GM21528 (cell line): ENCODE measurements around the gene P2RY6.
"Not testable (repeated sequence)": the region's sequence is repeated elsewhere in the genome, so short reads cannot be mapped to it uniquely, and the experiment has no call there.

ENCODE experiments used
- ATAC-seq: cut with Tn5 transposase; IDR thresholded peaks from one replicate; pipeline ENCODE4 v1.9.1; 2021; ENCODE audit warnings: mild to moderate bottlenecking, moderate library complexity; ENCODE audit not compliant: unreplicated experiment, low FRiP score

The P2RY6 gene

GRCh38 chr11:73259406-73260126 is 12.6 kb upstream of the P2RY6 start:
- no peak for ATAC-seq

DNA sequence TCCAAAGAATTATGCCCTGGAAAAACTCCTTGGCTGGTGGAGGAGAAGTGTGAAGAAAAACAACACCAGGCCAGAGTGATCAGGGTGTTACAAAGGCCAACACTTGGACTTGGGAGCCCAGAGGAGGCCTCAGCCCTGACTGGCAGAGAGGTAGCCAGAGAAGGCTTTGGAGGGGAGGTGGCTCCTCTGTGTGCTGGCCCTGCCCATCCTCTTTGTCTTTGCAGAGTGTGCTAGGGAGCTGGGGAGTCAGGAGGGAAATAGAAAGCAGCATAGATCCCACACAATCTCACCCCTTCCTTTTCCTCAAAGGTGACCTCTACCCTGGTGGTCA is 12.0 kb upstream of the P2RY6 start:
- no peak for ATAC-seq

- no peak for ATAC-seq
Measured at GRCh38 chr11:73262851-73263495, 9.2 kb upstream of the P2RY6 start.

- no peak for ATAC-seq
Measured at GRCh38 chr11:73263640-73264039, 8.5 kb upstream of the P2RY6 start.

GRCh38 chr11:73265278-73265810 is 6.8 kb upstream of the P2RY6 start:
- ATAC-seq: no peak

- ATAC-seq: no peak
Measured at GRCh38 chr11:73265853-73266645, 6.1 kb upstream of the P2RY6 start.

- ATAC-seq: no peak
Measured at GRCh38 chr11:73266646-73267020, 5.5 kb upstream of the P2RY6 start.

GRCh38 chr11:73267122-73267846 is 4.9 kb upstream of the P2RY6 start:
- ATAC-seq: no peak

DNA sequence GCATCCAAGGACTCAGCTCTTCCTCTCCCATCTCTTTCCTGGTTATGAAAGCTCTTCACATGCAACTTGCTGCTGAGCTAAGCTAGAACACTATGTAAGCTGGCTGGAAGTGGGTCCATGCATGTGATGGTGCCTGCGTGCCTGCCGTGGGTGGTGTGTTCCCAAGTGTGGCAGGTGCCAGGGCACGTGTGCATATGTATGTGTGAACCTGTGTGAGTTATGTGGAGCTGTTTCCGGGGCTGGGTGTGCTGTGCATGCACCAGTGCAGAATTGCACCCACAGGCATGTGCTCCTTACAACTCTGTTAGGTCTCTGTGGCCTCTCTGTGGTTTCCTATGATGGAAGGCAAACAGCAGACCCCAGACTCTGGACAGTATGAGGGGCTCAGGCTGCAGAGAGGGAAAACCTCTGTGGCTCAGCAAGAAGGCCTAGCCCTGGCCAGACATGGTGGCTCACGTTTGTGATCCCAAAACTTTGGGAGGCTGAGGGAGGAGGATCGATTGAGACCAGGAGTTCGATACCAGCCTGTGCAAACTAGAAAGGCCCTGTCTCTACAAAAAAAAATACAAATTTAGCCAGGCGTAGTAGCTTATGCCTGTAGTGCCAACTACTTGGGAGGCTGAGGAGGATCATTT is 4.1 kb upstream of the P2RY6 start:
- no peak for ATAC-seq

DNA sequence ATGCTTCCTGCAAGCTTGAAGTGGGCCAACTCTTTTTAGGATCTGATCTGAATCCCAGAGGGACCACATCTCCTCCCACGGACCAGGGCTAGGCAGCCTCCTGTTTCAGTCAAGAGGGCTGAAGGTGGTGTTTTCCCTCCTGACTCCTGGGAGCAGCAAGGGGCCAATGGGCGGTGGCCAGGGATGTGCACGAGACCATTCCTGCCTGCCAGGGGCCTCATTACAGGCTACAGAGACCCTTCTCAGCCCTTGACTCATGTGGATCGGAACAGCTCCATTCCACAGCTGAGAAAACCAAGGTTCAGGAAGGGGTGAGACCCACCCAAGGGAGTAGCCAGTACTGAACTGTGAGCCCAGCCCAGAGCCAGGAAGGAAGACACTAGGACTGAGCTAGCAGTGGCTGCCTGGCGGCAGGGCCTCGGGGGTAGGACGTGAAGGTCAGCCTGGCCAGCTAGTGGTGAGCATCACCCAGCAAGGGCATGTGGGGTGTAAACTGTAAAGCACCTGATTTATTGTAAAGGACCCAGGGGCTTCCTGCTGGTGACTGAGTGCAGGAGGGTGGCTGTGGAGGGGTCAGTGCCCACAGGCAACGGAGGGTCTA is 3.4 kb upstream of the P2RY6 start:
- ATAC-seq: no peak

DNA sequence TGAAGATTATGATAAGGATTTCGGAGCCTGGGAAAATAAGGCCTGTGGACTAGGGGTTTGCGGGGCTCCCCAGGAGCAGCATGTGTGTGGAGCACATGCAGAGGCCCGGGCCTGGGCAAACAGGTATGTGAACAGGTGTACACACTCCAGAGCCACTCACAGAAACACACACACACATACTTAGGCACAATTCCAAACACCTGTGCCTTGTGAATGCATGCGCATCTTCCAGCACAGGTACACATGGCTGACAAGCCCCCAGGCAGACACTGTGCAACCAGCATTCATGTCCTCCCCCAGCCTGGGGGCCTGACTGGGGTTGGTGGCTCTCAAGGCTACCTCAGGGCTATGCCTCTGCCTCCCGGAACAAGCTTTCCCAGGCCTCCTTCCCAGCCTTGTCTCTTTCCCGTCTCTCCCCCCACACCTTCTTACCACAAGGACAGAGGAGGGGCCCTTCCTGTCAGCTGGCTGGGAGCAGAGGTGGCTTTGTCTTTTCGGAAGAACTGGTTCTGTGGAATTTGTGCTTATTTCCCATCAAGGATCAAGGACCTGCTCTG is 2.6 kb upstream of the P2RY6 start:
- no peak for ATAC-seq

- no peak for ATAC-seq
Measured at GRCh38 chr11:73270016-73270854, 1.9 kb upstream of the P2RY6 start.

DNA sequence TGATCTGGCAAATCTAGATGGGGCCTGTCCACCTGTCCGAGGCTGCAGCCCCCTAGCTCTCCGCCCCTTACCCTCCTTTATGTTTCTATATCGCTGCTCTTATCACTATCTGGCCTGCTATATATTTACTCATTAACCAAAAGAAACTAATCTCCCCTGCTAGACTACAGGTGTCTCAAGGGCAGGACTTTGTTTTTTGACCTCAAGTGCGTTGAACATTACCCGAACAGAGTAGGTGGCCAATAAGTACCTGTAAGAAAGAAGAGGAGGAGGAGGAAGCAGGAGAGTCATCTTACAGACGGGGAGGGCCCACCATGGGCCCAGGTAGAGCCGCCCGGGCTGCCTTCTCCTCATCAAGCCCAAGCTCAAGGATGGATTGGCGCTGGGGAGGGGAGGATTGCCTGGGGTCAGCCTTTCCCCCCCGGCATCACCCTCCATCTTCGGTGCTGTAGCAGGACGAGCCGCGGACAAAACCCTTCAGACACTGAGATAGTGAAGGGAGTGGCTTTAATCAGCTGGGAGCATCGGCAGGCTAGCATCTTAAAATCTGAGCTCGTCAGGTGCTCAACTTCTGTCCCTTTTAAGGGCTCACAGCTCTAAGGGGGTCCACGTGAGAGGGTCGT is 1.2 kb upstream of the P2RY6 start:
- no peak for ATAC-seq

- ATAC-seq: not testable (repeated sequence)
Measured at GRCh38 chr11:73271478-73271865, 666 bp upstream of the P2RY6 start.

- ATAC-seq: no peak
Measured at GRCh38 chr11:73272680-73273038, 521 bp downstream of the P2RY6 start.

DNA sequence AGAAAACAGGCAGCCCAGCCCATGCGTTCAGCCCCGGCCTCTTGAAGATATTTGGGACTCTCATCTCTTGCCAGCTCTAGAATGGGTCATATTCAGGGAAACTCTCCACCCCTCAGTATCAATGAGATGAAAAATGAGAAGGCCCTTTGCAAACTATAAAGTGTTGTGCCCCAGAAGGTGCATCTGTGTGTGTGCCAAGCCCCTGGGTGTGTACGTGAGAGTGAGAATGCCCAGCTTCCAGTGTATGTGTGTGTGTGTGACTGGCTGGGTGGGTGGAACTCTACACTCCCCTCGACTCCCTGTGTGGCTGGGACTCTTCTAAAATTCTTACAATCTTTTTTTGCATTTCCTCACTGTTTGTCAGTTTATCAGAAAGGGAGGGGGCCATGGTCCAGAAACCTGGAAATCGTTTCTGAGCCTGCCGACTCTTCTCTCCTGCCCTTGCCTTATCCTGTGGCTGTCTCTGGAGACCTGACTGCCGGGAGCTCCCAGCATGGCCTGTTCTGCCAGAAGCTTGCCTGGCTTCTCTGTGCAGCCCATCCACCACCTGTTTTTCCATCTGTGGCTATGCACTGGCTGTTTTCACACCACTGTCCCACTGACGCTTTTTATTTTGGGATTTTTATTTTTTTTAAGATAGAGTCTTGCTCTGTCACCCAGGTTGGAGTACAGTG is 1.2 kb downstream of the P2RY6 start:
- ATAC-seq: no peak

DNA sequence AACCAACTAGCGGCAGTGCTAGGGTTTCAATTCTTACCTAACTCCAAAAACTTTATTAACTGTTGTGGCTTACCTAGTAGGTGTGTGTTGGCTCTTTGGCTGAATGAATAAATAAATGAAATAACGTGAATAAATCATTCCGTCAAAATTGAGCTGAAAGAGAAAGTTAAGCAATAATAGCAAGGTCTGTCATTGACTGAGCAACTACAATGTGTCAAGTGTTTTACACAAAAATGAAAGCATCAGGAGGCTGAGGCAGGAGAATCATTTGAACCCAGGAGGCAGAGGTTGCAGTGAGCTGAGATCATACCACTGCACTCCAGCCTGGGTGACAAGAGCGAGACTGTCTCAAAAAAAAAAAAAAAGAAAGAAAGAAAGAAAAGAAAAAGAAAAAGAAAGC is 2.1 kb downstream of the P2RY6 start:
- ATAC-seq: not testable (repeated sequence)
